ENCODE results near the gene C1QTNF4. TPM values are rescaled to one million over a fixed set of nuclear protein-coding genes. Genes with fewer than 3 reads are reported as not detected.

Gene C1QTNF4
- total and polyA plus RNA-seq, 9 of the 15 experiments (the other 6 are each of a cell fraction or from before 2014, with no cell fraction given) = not detected

DNA sequence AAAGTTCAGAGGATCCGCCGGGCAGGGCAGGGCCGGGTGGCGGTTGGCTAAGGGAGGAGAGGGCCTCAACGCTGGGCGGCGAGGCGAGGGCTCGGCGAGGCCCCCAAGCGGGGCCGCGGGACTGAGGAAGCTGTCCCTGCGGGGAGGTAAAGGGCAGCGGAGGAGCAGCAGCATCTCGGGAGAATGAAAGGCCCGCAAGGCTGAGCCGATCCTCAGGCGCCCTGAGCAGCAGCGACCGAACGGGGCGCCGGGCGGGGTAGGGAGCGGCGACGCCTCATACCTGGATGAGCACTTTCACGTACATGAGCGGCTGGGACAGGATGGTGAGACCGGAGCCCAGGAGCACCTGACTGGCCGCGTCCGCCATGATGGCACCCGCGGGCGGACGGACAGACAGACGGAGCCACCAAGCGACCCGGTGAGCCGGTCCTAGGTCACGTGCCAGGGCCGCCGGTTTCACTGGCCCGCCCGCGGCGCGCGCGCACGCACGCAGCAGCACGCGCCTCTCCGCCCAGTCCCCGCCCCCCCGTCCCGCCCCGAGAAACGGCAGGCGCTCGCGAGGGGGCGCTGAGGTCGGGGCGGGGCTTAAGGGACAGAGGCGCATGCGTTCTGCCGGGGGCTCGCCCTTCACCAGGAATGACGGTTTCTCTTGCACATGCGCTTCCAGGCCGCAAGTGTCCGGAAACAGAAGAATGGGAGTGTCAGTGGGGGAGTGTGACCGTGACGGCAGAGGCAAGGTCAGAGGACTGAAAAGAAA, 48.1 kb upstream of the C1QTNF4 start, which contains the start of gene MTCH2 (continued):
- TF ChIP-seq, protein P1, sequence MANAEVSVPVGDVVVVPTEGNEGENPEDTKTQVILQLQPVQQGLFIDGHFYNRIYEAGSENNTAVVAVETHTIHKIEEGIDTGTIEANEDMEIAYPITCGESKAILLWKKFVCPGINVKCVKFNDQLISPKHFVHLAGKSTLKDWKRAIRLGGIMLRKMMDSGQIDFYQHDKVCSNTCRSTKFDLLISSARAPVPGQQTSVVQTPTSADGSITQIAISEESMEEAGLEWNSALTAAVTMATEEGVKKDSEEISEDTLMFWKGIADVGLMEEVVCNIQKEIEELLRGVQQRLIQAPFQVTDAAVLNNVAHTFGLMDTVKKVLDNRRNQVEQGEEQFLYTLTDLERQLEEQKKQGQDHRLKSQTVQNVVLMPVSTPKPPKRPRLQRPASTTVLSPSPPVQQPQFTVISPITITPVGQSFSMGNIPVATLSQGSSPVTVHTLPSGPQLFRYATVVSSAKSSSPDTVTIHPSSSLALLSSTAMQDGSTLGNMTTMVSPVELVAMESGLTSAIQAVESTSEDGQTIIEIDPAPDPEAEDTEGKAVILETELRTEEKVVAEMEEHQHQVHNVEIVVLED (CRISPR knock-in tag; IDR thresholded peaks at IDR 0.05) = peak; percentile 92
- TF ChIP-seq WHSC1 (IDR thresholded peaks at IDR 0.05; ENCODE audit: low read length) (no peak), SMAD2 (IDR thresholded peaks at IDR 0.05; ENCODE audit: low read depth, low read length) (no peak), STAT5A (IDR thresholded peaks at IDR 0.05; ENCODE audit: borderline replicate concordance, low read length) (no peak), MAFK (IDR thresholded peaks at IDR 0.05; ENCODE audit: low read length) (no peak), FIP1L1 (IDR thresholded peaks at IDR 0.05; ENCODE audit: low read depth, low read length, poor library complexity, severe bottlenecking) (peak; percentile 39), JUN (IDR thresholded peaks at IDR 0.05; ENCODE audit: borderline replicate concordance, low read depth, low read length) (peak; percentile 80; the same call in 1 of the 2 replicates), JUN (CRISPR knock-in tag; IDR thresholded peaks at IDR 0.05; ENCODE audit: borderline replicate concordance) (peak; percentile 94; the same call in 1 of the 2 replicates), IFI16 (CRISPR knock-in tag; IDR thresholded peaks at IDR 0.05) (no peak), TBL1XR1 (IDR thresholded peaks at IDR 0.05; ENCODE audit: low read length in 2 of 2) (peak; percentile 17 to 60; a peak in 2 of 4 replicates), ESRRA (IDR thresholded peaks at IDR 0.05; ENCODE audit: borderline replicate concordance, low read depth) (peak; percentile 99), KLF6 (CRISPR knock-in tag; IDR thresholded peaks at IDR 0.05; ENCODE audit: borderline replicate concordance) (peak; percentile 20; the same call in 1 of the 2 replicates), ZNF436 (CRISPR knock-in tag; IDR thresholded peaks at IDR 0.05) (no peak), ZKSCAN8 (CRISPR knock-in tag; IDR thresholded peaks at IDR 0.05) (no peak), SMARCA4 (IDR thresholded peaks at IDR 0.05) (no peak), ZNF445 (CRISPR knock-in tag; IDR thresholded peaks at IDR 0.05; ENCODE audit: low read depth) (no peak)
- TF ChIP-seq, protein P2, sequence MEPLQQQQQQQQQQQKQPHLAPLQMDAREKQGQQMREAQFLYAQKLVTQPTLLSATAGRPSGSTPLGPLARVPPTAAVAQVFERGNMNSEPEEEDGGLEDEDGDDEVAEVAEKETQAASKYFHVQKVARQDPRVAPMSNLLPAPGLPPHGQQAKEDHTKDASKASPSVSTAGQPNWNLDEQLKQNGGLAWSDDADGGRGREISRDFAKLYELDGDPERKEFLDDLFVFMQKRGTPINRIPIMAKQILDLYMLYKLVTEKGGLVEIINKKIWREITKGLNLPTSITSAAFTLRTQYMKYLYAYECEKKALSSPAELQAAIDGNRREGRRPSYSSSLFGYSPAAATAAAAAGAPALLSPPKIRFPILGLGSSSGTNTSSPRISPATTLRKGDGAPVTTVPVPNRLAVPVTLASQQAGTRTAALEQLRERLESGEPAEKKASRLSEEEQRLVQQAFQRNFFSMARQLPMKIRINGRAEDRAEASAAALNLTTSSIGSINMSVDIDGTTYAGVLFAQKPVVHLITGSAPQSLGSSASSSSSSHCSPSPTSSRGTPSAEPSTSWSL (CRISPR knock-in tag; IDR thresholded peaks at IDR 0.05; ENCODE audit: borderline replicate concordance) = no peak
- TF ChIP-seq, protein P3, sequence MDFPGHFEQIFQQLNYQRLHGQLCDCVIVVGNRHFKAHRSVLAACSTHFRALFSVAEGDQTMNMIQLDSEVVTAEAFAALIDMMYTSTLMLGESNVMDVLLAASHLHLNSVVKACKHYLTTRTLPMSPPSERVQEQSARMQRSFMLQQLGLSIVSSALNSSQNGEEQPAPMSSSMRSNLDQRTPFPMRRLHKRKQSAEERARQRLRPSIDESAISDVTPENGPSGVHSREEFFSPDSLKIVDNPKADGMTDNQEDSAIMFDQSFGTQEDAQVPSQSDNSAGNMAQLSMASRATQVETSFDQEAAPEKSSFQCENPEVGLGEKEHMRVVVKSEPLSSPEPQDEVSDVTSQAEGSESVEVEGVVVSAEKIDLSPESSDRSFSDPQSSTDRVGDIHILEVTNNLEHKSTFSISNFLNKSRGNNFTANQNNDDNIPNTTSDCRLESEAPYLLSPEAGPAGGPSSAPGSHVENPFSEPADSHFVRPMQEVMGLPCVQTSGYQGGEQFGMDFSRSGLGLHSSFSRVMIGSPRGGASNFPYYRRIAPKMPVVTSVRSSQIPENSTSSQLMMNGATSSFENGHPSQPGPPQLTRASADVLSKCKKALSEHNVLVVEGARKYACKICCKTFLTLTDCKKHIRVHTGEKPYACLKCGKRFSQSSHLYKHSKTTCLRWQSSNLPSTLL (IDR thresholded peaks at IDR 0.05) = no peak
- TF ChIP-seq, protein P4, sequence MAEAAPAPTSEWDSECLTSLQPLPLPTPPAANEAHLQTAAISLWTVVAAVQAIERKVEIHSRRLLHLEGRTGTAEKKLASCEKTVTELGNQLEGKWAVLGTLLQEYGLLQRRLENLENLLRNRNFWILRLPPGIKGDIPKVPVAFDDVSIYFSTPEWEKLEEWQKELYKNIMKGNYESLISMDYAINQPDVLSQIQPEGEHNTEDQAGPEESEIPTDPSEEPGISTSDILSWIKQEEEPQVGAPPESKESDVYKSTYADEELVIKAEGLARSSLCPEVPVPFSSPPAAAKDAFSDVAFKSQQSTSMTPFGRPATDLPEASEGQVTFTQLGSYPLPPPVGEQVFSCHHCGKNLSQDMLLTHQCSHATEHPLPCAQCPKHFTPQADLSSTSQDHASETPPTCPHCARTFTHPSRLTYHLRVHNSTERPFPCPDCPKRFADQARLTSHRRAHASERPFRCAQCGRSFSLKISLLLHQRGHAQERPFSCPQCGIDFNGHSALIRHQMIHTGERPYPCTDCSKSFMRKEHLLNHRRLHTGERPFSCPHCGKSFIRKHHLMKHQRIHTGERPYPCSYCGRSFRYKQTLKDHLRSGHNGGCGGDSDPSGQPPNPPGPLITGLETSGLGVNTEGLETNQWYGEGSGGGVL (CRISPR knock-in tag; IDR thresholded peaks at IDR 0.05) = no peak

Measured in K562 (cell line).